Mucosa of gallbladder (tissue), 1 donor: ENCODE measurements around the gene ATP6V1E1. TPM values are rescaled to one million over a fixed set of nuclear protein-coding genes. Genes with fewer than 3 reads are reported as not detected.
A peak's percentile ranks its signal among the peaks of the same experiment; 100 is the strongest.
"Not testable (repeated sequence)": the region's sequence is repeated elsewhere in the genome, so short reads cannot be mapped to it uniquely, and the experiment has no call there.

Experiments used
- DNase-seq: peaks from one replicate; pipeline ENCODE4 v3.0.0-alpha.2; 2020; ENCODE audit warnings: low spot score
- total RNA-seq: library from RNA; stranded (reverse); gene quantifications from one replicate; pipeline ENCODE4 v1.2.1, GENCODE V29; 2021
- donor health status: DM: no; HTN: no; CAD: no.

The ATP6V1E1 gene
- total RNA-seq, 1 donor from 2014 or later: 114 TPM

DNA sequence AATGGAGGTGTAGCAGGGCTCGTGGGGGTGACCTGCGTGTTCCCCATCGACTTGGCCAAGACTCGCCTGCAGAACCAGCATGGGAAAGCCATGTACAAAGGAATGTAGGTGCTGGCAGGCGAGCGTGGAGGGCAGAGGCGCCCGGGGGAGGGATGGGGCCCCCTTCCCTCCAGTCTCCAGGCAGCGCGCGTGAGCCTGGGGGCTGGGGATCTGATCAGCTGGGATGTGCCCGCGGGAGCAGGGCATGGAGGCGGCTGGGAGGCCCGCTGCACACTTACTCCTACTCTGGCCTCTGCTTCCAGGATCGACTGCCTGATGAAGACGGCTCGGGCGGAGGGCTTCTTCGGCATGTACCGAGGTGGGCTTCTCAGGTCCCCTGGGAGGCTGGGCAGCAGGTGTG lies 47.5 kb downstream of the ATP6V1E1 start:
- DNase-seq: no peak

- DNase-seq: no peak
Observed at GRCh38 chr22:17580441-17581031, 48.0 kb downstream of the ATP6V1E1 start.

GRCh38 chr22:17579535-17579981 lies 49.0 kb downstream of the ATP6V1E1 start:
- DNase-seq: no peak

GRCh38 chr22:17578136-17578754 lies 50.3 kb downstream of the ATP6V1E1 start:
- no peak for DNase-seq

DNA sequence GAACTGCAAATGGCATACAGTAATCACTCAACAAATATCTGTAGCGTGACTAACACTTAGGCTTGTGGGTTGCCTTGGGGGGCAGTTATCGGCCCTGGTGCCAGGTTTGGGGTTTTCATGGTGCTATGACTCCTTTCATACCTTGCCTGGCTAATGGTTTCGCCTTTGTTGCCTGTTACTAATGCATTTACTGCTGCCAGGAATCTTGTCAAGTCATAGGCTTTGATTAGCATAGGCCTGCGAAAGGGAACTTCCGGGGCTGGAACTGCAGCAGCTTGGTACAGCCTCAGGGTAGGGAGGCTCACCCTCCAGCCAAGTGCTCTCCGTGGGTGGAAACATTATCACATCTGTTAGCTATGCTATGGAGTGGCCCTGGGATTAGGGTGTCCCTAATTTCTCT lies 52.1 kb downstream of the ATP6V1E1 start:
- no peak for DNase-seq

GRCh38 chr22:17575681-17576080 lies 52.9 kb downstream of the ATP6V1E1 start:
- DNase-seq: no peak

GRCh38 chr22:17575151-17575550 lies 53.4 kb downstream of the ATP6V1E1 start:
- no peak for DNase-seq

DNA sequence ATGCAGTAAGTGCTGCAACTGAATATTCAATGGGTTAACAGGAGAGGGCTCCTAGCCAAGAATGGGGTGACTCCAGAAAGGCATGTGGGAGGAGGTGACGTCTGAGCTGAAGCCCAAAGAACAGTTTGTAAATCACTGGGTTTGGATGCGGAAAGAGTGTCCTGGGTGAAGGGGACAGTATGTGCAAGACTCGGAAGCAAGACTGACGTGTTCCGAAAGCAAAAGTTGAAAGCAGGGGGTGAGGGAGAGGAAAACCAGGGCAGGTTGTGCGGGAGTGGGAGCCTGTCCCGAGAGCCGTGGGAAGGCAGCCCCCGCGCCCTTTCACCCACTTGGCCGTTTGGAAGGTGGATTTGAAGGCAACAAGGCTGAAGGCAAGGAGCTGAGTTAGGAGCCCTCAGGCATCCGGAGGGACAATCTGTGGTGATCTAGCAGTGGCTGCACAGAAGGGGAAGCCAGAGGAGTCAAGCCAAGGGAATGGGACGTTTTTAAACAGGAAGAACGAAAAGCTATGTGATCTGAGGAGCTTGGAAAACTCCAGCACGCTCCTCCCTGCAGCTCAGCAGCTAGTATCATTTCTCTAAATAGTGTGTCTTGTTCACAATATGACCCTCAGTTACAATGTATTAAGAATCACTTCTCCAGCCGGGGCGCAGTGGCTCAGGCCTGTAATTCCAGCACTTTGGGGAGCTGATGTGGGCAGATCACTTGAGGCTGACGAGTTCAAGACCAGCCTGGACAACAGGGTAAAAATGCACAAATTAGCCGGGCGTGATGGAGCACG lies 57.5 kb downstream of the ATP6V1E1 start:
- DNase-seq: peak; percentile 72

DNA sequence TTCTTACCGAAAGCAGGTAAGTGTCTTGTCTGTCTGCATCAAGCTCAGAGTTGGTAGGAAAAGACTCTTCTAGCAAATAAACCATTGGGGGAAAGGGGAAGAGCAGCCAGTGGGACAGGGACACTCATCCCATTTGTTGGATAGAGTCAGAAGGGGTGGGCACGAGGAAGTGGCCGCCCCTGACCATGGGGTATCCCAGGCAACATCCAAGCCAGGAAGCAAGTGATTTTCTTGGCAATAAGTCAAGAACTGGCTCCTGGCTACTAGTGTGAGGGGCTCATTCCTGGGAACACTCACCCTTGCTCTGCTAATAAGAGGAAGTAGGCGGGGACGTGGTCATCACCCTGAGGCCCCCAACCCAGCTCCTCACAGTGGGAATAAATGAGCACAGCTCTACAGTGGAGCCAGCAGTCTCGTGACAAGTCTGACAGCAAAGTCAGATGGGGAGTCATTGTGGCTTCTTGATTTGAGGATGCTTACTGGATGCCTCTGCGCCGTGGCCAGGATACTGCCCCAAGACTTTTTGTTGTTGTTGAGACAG lies 58.5 kb downstream of the ATP6V1E1 start:
- no peak for DNase-seq

DNA sequence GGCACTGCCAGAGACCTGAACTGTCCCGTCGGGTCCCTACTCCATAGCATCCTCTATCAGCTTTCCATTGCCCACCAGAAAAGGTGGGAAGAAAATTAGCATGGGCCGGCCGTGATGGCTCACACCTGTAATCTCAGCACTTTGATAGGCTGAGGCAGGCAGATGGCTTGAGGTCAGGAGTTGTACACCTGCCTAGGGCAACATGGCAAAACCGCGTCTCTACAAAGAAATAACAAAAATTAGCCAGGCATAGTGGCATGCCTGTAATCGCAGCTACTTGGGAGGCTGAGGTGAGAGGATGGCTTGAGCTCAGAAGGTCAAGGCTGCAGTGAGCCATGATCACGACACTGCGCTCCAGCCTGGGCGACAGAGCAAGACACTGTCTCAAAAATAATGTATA lies 61.8 kb downstream of the ATP6V1E1 start:
- DNase-seq: no peak

DNA sequence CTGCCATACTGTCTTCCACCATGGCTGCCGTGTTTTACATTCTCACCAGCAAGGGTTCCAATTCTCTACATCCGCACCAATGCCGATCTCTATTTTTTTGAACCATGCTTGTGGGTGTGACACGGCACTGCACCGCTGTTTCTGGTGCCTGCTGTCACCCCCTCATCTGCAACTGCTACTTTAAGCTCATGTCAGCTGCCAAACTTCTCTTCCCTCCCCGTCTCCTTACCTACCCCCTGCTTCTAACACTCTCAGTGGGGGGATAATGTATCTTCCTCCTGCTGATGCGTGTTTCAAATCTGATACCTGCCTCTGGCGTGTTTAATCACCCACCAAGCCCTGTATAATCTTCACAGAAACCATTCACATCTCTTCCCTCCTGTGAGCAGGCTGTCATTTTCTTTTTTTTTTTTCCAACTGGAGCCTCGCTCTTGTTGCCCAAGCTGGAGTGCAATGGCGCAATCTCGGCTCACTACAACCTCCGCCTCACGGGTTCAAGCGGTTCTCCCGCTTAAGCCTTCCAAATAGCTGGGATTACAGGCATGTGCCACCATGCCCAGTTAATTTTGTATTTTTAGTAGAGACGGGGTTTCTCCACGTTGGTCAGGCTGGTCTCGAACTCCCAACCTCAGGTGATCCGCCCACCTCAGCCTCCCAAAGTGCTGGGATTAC lies 62.4 kb downstream of the ATP6V1E1 start:
- DNase-seq: not testable (repeated sequence)

DNA sequence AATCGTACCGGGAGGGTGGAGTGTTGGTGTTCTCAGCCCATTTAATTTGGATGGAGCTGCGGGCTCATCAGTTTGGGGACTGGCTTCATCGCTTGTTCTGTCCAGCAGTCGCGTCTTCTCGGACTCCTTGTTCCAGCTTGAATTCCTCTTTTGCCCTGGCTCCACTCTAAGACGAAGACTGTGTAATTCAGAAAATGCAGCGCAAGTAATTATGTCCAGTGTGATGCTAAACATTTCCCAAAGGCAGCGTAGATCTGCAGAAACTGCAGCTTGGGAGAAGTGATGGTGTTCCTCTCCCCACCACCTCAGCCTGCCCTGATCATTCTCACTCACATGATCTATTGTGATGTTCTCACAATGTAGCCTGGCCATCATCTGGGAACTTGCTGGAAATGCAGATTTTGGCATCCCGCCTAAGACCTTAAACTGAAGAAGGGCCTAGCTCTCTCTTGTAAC lies 64.6 kb downstream of the ATP6V1E1 start:
- DNase-seq: peak; percentile 53

DNA sequence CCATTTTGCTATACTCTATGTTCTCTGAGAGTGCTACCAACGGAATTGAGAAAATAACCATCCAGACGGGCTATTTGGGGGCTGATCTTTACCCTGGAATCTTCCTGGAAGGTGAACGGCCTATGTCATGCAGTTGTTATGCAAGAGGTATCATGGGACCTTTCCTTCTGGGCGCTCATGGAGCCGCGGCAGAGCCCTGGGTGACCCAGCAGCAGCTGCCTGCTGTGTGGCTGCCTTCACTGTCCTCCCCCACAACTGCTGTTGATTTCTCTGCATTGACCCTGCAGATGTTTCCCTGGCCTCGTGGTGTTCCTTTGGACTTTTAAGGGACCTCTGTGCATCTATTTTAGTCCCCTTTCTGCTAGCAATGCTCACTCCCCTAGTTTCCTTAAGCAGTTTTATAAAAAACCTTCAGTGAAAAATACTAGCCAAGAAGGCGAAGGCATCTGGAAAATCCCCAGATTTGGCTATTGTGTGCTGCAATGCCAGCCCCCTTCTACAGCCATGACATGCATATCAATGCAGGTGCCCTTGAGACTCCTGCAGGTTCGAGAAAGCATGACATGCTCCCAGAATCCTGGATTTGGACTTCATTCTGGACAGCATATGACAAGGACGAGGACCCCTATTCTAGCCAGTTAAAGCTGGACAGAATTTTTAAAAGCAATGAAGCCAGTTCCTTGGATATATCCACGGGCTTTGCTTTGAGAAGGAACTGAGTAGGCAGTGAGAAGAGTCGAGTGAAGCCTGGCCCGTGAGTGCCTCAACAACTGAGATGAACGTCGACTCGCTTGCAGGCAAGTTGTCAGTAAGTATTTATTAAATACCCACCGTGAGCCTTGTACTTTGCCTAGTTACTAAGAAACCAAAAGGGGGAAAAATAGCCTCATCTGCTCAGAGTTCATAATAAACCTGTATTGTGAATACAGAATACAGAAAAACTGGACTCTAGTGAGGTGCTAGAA lies 65.4 kb downstream of the ATP6V1E1 start, which contains the start of gene SLC25A18:
SLC25A18 (plus strand) TSS at position 593 of the 965 bp plus-strand sequence. CDS start 16,447 bp downstream, outside the sequence.
- peak; percentile 27 for DNase-seq

GRCh38 chr22:17559188-17559587 lies 69.4 kb downstream of the ATP6V1E1 start:
- DNase-seq: no peak

GRCh38 chr22:17554814-17555213 lies 73.7 kb downstream of the ATP6V1E1 start:
- DNase-seq: no peak

GRCh38 chr22:17552737-17553136 lies 75.8 kb downstream of the ATP6V1E1 start:
- DNase-seq: no peak

GRCh38 chr22:17549655-17550054 lies 78.9 kb downstream of the ATP6V1E1 start:
- DNase-seq: no peak

GRCh38 chr22:17549183-17549582 lies 79.4 kb downstream of the ATP6V1E1 start:
- DNase-seq: no peak

DNA sequence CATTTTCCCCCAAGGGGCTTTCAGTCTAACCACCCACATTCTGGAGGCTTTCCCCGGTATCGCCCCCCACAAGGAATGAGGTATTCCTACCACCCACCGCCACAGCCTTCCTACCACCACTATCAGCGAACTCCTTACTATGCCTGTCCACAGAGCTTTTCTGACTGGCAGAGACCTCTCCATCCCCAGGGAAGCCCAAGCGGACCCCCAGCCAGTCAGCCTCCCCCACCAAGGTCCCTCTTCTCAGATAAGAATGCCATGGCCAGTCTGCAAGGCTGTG lies 79.9 kb downstream of the ATP6V1E1 start:
- no peak for DNase-seq

- no peak for DNase-seq
Observed at GRCh38 chr22:17548010-17548755, 80.4 kb downstream of the ATP6V1E1 start.
